ENCODE measurements around the gene PPP1R14C.
A peak's percentile ranks its signal among the peaks of the same experiment; 100 is the strongest.

PPP1R14C gene

GRCh38 chr6:150248300-150248699 is 105.5 kb downstream of the PPP1R14C start:
- DNase-seq (ENCODE audit: low read depth, low spot score) = no peak

GRCh38 chr6:150249261-150249660 is 106.4 kb downstream of the PPP1R14C start:
- DNase-seq (ENCODE audit: low read depth, low spot score) = peak; percentile 41

- DNase-seq (ENCODE audit: low read depth, low spot score) = peak; percentile 65
These were observed 108.0 kb downstream of the PPP1R14C start for GRCh38 chr6:150250826-150251225.

- no peak for DNase-seq (ENCODE audit: low read depth, low spot score)
These were observed 108.8 kb downstream of the PPP1R14C start for GRCh38 chr6:150251566-150252186.

GRCh38 chr6:150252714-150253444 is 110.0 kb downstream of the PPP1R14C start:
- peak; percentile 34 for DNase-seq (ENCODE audit: low read depth, low spot score)

GRCh38 chr6:150253489-150253888 is 110.6 kb downstream of the PPP1R14C start:
- DNase-seq (ENCODE audit: low read depth, low spot score) = no peak

GRCh38 chr6:150254770-150255169 is 111.9 kb downstream of the PPP1R14C start:
- no peak for DNase-seq (ENCODE audit: low read depth, low spot score)

- DNase-seq (ENCODE audit: low read depth, low spot score) = no peak
These were observed 113.0 kb downstream of the PPP1R14C start for GRCh38 chr6:150255840-150256239.

- DNase-seq (ENCODE audit: low read depth, low spot score) = peak; percentile 66
These were observed 113.9 kb downstream of the PPP1R14C start for GRCh38 chr6:150256618-150257272.

GRCh38 chr6:150258381-150258780 is 115.5 kb downstream of the PPP1R14C start:
- no peak for DNase-seq (ENCODE audit: low read depth, low spot score)

- no peak for DNase-seq (ENCODE audit: low read depth, low spot score)
These were observed 118.1 kb downstream of the PPP1R14C start for GRCh38 chr6:150260931-150261330.

- DNase-seq (ENCODE audit: low read depth, low spot score) = no peak
These were observed 119.3 kb downstream of the PPP1R14C start for GRCh38 chr6:150261997-150262697.

- no peak for DNase-seq (ENCODE audit: low read depth, low spot score)
These were observed 121.0 kb downstream of the PPP1R14C start for GRCh38 chr6:150263765-150264404.

GRCh38 chr6:150266309-150266708 is 123.5 kb downstream of the PPP1R14C start:
- DNase-seq (ENCODE audit: low read depth, low spot score) = no peak

GRCh38 chr6:150266963-150267685 is 124.3 kb downstream of the PPP1R14C start:
- DNase-seq (ENCODE audit: low read depth, low spot score) = no peak

- peak; percentile 44 for DNase-seq (ENCODE audit: low read depth, low spot score)
These were observed 125.1 kb downstream of the PPP1R14C start for GRCh38 chr6:150267686-150268561.

GRCh38 chr6:150269130-150269856 is 126.4 kb downstream of the PPP1R14C start:
- no peak for DNase-seq (ENCODE audit: low read depth, low spot score)

- DNase-seq (ENCODE audit: low read depth, low spot score) = peak; percentile 41
These were observed 127.0 kb downstream of the PPP1R14C start for GRCh38 chr6:150269857-150270223.

- DNase-seq (ENCODE audit: low read depth, low spot score) = no peak
These were observed 127.6 kb downstream of the PPP1R14C start for GRCh38 chr6:150270330-150271052.

Data from astrocyte of the hippocampus (primary cell).